Fibroblast of upper back skin (primary cell): ENCODE data around the gene MUC6.
A peak's percentile ranks its signal among the peaks of the same experiment; 100 is the strongest.

Experiments used
- DNase-seq: peaks from one replicate; pipeline ENCODE4 v3.0.0-alpha.2; 2013

MUC6 gene

GRCh38 chr11:1071571-1072115 is 35.1 kb upstream of the MUC6 start:
- no peak for DNase-seq

- DNase-seq: no peak
These were observed 34.3 kb upstream of the MUC6 start for GRCh38 chr11:1070594-1071462.

- DNase-seq: no peak
These were observed 33.2 kb upstream of the MUC6 start for GRCh38 chr11:1069740-1070139.

GRCh38 chr11:1067812-1068496 is 31.4 kb upstream of the MUC6 start:
- DNase-seq: no peak

- DNase-seq: no peak
These were observed 27.6 kb upstream of the MUC6 start for GRCh38 chr11:1064167-1064566.

GRCh38 chr11:1062075-1062820 is 25.7 kb upstream of the MUC6 start:
- DNase-seq: no peak

- DNase-seq: peak; percentile 50
These were observed 24.5 kb upstream of the MUC6 start for GRCh38 chr11:1060852-1061616.

- no peak for DNase-seq
These were observed 23.9 kb upstream of the MUC6 start for GRCh38 chr11:1060410-1060809.

- DNase-seq: no peak
These were observed 23.2 kb upstream of the MUC6 start for GRCh38 chr11:1059759-1060158.

- no peak for DNase-seq
These were observed 21.3 kb upstream of the MUC6 start for GRCh38 chr11:1057806-1058205.

- no peak for DNase-seq
These were observed 19.7 kb upstream of the MUC6 start for GRCh38 chr11:1055990-1056771.

GRCh38 chr11:1055109-1055703 is 18.7 kb upstream of the MUC6 start:
- no peak for DNase-seq

GRCh38 chr11:1054143-1055108 is 17.9 kb upstream of the MUC6 start:
- DNase-seq: peak; percentile 10

- no peak for DNase-seq
These were observed 16.8 kb upstream of the MUC6 start for GRCh38 chr11:1053121-1053901.

- DNase-seq: no peak
These were observed 15.9 kb upstream of the MUC6 start for GRCh38 chr11:1052133-1053011.

GRCh38 chr11:1051356-1052132 is 15.0 kb upstream of the MUC6 start:
- DNase-seq: no peak
